Measurements from ENCODE around the gene CYB5R2. TPM values are rescaled to one million over a fixed set of nuclear protein-coding genes. Genes with fewer than 3 reads are reported as not detected.

CYB5R2 gene
- total RNA-seq, result 10 to 100 TPM in 1 of 4 donors, 1 to 10 TPM in 2, not detected in 1; 2.7 to 21.3 (median 4.2) TPM

DNA sequence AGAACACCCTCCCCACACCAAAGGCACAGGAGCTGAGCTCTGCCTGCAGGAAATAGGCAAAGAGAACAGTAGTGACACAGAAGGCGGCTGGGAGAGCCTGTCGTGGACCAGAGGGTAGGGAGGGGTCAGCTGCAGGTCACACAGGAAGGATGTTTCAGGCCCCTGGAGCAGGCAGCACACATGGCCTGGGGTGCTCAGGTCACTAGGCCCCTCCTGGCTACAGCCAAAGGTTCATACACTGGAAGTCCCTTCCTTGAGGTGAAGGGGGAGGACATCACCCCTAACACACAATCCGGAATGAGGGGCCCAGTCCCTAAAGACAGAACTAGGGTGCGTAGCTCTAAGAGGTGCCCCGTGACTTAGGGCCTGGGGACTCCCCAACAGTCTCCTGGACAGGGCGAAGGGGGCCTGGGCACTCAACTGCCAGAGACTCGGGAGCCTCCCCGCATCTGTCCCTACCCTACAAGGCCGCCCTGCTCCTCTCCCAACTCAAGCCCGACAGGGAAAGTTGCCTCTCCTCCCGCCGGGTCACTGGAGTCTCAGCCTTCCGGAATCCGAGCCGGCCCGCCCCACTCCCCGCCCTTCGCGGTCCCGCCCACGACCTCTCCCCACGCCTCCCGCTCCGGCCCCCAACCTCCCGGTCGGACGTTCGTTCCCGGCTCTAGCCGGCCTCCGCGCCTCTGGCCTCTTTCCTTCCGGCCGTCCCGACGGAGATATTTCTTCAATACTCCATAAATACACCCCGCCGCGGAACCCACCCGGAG lies at the start of gene CYB5R2:
CYB5R2 (minus strand) TSS at position 541 of the 764 bp plus-strand sequence. CDS start 675 bp downstream, outside the sequence.
- Histone ChIP-seq H3K4me3 (peak within 1 kb of the TSS; percentile 31 to 55 (median 43)), H3K36me3 (no peaks in the 10 kb centered on the region), H3K9me3 (no peaks in the 10 kb centered on the region), H3K4me1 (peaks cover 0 to 22% (median 17%) of the 10 kb centered on the region in 4 donors), H3K27me3 (peaks cover 15% of the 10 kb centered on the region), H3K27ac (peak within 1 kb of the TSS; percentile 64 to 77 (median 69))
- 11% methylated on average over 37 of the region's 40 CpGs; no CpG with 5 or more reads in 1 of the 2 donors for WGBS, 2 donors (ENCODE audit: low coverage in 1 of 2)
- peak; percentile 81 for DNase-seq
- TF ChIP-seq POLR2AphosphoS5 (IDR thresholded peaks at IDR 0.05), result peak in 2 of 3 donors; percentile 13 to 51
- TF ChIP-seq CTCF (IDR thresholded peaks at IDR 0.05), result no peak
- peak; percentile 27 for TF ChIP-seq POLR2A (IDR thresholded peaks at IDR 0.05)
- in situ Hi-C loops (cut with MboI; ENCODE audit: low pct_ligation_motif_present in 1 of 4, low pct_unique_long_range_greater_than_20kb in 1 of 4, low sequenced_read_pairs in 3 of 4) (loop anchor here in 2 of 4 donors (25.0 kb wide), 1 partner anchor 111 kb away; no protein-coding TSS in a partner anchor), intact Hi-C loops (cut with DNase I; ENCODE audit: low total_unique reads) (no loop called here)

- intact Hi-C loops (cut with DNase I; ENCODE audit: low total_unique reads), result no loop called here
- Histone ChIP-seq H3K9me3 (no peaks in the 10 kb centered on the region), H3K36me3 (no peaks in the 10 kb centered on the region), H3K4me3 (no peak overlapping the region), H3K27me3 (no peaks in the 10 kb centered on the region), H3K4me1 (no peaks in the 10 kb centered on the region), H3K27ac (no peak overlapping the region)
- no peak for TF ChIP-seq CTCF (IDR thresholded peaks at IDR 0.05)
- no peak for TF ChIP-seq EP300 (IDR thresholded peaks at IDR 0.05; ENCODE audit: low read depth)
- TF ChIP-seq POLR2A (IDR thresholded peaks at IDR 0.05), result no peak
- no peak for TF ChIP-seq POLR2AphosphoS5 (IDR thresholded peaks at IDR 0.05)
- in situ Hi-C loops (cut with MboI; ENCODE audit: low pct_ligation_motif_present in 1 of 4, low pct_unique_long_range_greater_than_20kb in 1 of 4, low sequenced_read_pairs in 3 of 4), result no loop called here
- WGBS, 2 donors (ENCODE audit: low coverage in 1 of 2), result 58 to 59% methylated on average over 3 of the region's 3 CpGs
- no peak for DNase-seq
Observed at GRCh38 chr11:7714786-7715185, 41.5 kb upstream of the CYB5R2 start.

GRCh38 chr11:7706377-7706776 lies 33.1 kb upstream of the CYB5R2 start, which contains the start of gene OVCH2:
TSS of gene OVCH2 (minus strand) at chr11:7706477. CDS start at chr11:7706394, 83 bp downstream.
- no peaks in the 10 kb centered on the region for H3K9me3 ChIP-seq
- H3K36me3 ChIP-seq, result no peaks in the 10 kb centered on the region
- no peaks in the 10 kb centered on the region for H3K4me1 ChIP-seq
- intact Hi-C loops (cut with DNase I; ENCODE audit: low total_unique reads) (no loop called here), in situ Hi-C loops (cut with MboI; ENCODE audit: low pct_ligation_motif_present in 1 of 4, low pct_unique_long_range_greater_than_20kb in 1 of 4, low sequenced_read_pairs in 3 of 4) (no loop called here)
- WGBS, 2 donors (ENCODE audit: low coverage in 1 of 2), result 54 to 67% methylated on average over 2 of the region's 2 CpGs
- TF ChIP-seq POLR2A (IDR thresholded peaks at IDR 0.05) (no peak), CTCF (IDR thresholded peaks at IDR 0.05) (no peak), EP300 (IDR thresholded peaks at IDR 0.05; ENCODE audit: low read depth) (no peak), POLR2AphosphoS5 (IDR thresholded peaks at IDR 0.05) (no peak)
- H3K27ac ChIP-seq, result no peak within 1 kb of the TSS
- H3K4me3 ChIP-seq, result no peak within 1 kb of the TSS
- H3K27me3 ChIP-seq, result no peaks in the 10 kb centered on the region
- no peak for DNase-seq

DNA sequence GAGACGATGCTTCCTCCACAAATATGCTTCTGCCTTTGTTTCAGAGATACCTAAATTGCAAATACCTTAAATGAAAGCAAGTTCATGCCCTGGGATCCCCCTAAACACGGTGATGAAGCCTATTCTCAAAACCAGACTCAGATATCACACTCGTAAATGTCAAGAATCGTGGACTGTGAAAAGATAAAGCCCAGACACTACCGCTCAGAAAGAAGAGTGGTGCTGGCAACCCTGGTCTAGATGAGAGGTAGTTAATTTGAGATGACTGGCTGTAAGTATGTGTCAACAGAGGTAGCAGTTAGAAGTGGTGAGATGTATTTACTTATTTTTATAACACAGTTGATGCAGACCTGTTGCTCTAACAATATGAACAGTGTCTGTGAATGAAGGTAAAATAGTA lies 30.4 kb upstream of the CYB5R2 start:
- intact Hi-C loops (cut with DNase I; ENCODE audit: low total_unique reads) (no loop called here), in situ Hi-C loops (cut with MboI; ENCODE audit: low pct_ligation_motif_present in 1 of 4, low pct_unique_long_range_greater_than_20kb in 1 of 4, low sequenced_read_pairs in 3 of 4) (no loop called here)
- H3K4me1 ChIP-seq, result no peaks in the 10 kb centered on the region
- no peaks in the 10 kb centered on the region for H3K36me3 ChIP-seq
- TF ChIP-seq POLR2AphosphoS5 (IDR thresholded peaks at IDR 0.05) (no peak), POLR2A (IDR thresholded peaks at IDR 0.05) (no peak), CTCF (IDR thresholded peaks at IDR 0.05) (no peak), EP300 (IDR thresholded peaks at IDR 0.05; ENCODE audit: low read depth) (no peak)
- H3K9me3 ChIP-seq, result no peaks in the 10 kb centered on the region
- 41 to 49% methylated on average over 4 to 5 of the region's 5 CpGs for WGBS, 2 donors (ENCODE audit: low coverage in 1 of 2)
- no peak overlapping the region for H3K27ac ChIP-seq
- no peak for DNase-seq
- no peak overlapping the region for H3K4me3 ChIP-seq
- H3K27me3 ChIP-seq, result no peaks in the 10 kb centered on the region

Data from transverse colon (tissue), 4 donors.